Smooth muscle cell (in vitro differentiated cells): ENCODE results near the gene ROR2. TPM values are rescaled to one million over a fixed set of nuclear protein-coding genes. Genes with fewer than 3 reads are reported as not detected.
A peak's percentile ranks its signal among the peaks of the same experiment; 100 is the strongest.

Experiments
- DNase-seq: peaks from one replicate; lab custom pipeline; 2025; ENCODE audit not compliant: unreplicated experiment; lab: John Stamatoyannopoulos, UW
- H2AFZ ChIP-seq: fragments of 200-600 bp; sonication (generic); 2 replicates; pipeline ENCODE4 v1.6.0; 2016; ENCODE audit warnings: antibody characterized with exemption, low read depth, mild to moderate bottlenecking
- H3F3A ChIP-seq: fragments of 200-600 bp; sonication (generic); 2 replicates; pipeline ENCODE4 v1.6.0; 2017; ENCODE audit warnings: antibody characterized with exemption, low read depth
- H3K27ac ChIP-seq: fragments of 200-600 bp; sonication (generic); 2 replicates; pipeline ENCODE4 v1.5.1; 2016; ENCODE audit warnings: low read depth, mild to moderate bottlenecking
- H3K27me3 ChIP-seq: fragments of 200-600 bp; sonication (generic); 2 replicates; pipeline ENCODE4 v1.6.1; 2016; ENCODE audit warnings: low read depth, mild to moderate bottlenecking
- H3K36me3 ChIP-seq: fragments of 200-600 bp; sonication (generic); 2 replicates; pipeline ENCODE4 v1.5.1; 2016; ENCODE audit warnings: low read depth
- H3K4me1 ChIP-seq: fragments of 200-600 bp; sonication (generic); 2 replicates; pipeline ENCODE4 v1.5.1; 2016; ENCODE audit warnings: low read depth
- H3K4me2 ChIP-seq: fragments of 200-600 bp; sonication (generic); 2 replicates; pipeline ENCODE4 v1.6.0; 2016; ENCODE audit warnings: mild to moderate bottlenecking
- H3K4me3 ChIP-seq: fragments of 200-600 bp; sonication (generic); 2 replicates; pipeline ENCODE4 v1.5.1; 2016; ENCODE audit warnings: mild to moderate bottlenecking
- H3K79me2 ChIP-seq: fragments of 200-600 bp; sonication (generic); 2 replicates; pipeline ENCODE4 v1.6.0; 2016; ENCODE audit warnings: low read depth, mild to moderate bottlenecking
- H3K9ac ChIP-seq: fragments of 200-600 bp; sonication (generic); 2 replicates; pipeline ENCODE4 v1.6.0; 2016; ENCODE audit warnings: low read depth
- H3K9me3 ChIP-seq: fragments of 200-600 bp; sonication (generic); replicated peaks from 2 replicates; pipeline ENCODE4 v1.5.1; 2016; ENCODE audit warnings: low read depth
- H4K20me1 ChIP-seq: fragments of 200-600 bp; sonication (generic); 2 replicates; pipeline ENCODE4 v1.6.0; 2016; ENCODE audit warnings: low read depth
- CTCF ChIP-seq: fragments of 200-600 bp; sonication (generic); IDR thresholded peaks from 2 replicates; pipeline ENCODE4 v1.5.1; 2017; ENCODE audit warnings: borderline replicate concordance, mild to moderate bottlenecking, antibody characterized with exemption; ENCODE audit not compliant: insufficient read depth, poor library complexity, severe bottlenecking
- WGBS: methylation state at CpG from one replicate; pipeline ENCODE4 v1.1.7; 2016; ENCODE audit warnings: low lambda C conversion rate; 5-methylcytosine and 5-hydroxymethylcytosine counted together
- polyA plus RNA-seq: library from polyadenylated mRNA; unstranded; fragments of >200 nt; fragmentation: Nextera tagmentation; extraction: Ambion mirVana; gene quantifications from 2 replicates; pipeline ENCODE4 v1.2.1, GENCODE V29; 2016
- total RNA-seq: library from RNA; depleted of rRNA; stranded (reverse); fragments of >200 nt; gene quantifications from 2 replicates; pipeline ENCODE4 v1.2.3, GENCODE V29; 2014

The ROR2 gene
- total and polyA plus RNA-seq, 2 experiments from 2014 or later = 16.7 to 21.7 TPM

- no peak for DNase-seq
- Histone ChIP-seq H3K4me1 (peaks cover 44% of the 10 kb centered on the region), H3K27me3 (no peaks in the 10 kb centered on the region), H3K9ac (peak overlapping the region; percentile 61), H3K79me2 (peaks cover 34% of the 10 kb centered on the region), H2AFZ (peak overlapping the region; percentile 85), H3K27ac (peak overlapping the region; percentile 21), H3K4me3 (peak overlapping the region; percentile 92), H4K20me1 (peaks cover 18% of the 10 kb centered on the region), H3K4me2 (peak overlapping the region; percentile 90), H3F3A (peaks cover 25% of the 10 kb centered on the region), H3K36me3 (no peaks in the 10 kb centered on the region), H3K9me3 (no peaks in the 10 kb centered on the region)
- 1% methylated on average over 48 of the region's 61 CpGs for WGBS
- TF ChIP-seq CTCF = no peak
Observed at GRCh38 chr9:91949392-91949945, 559 bp downstream of the ROR2 start.

GRCh38 chr9:91948597-91949391 is 1.2 kb downstream of the ROR2 start:
- Histone ChIP-seq H2AFZ (peak overlapping the region; percentile 85), H4K20me1 (peaks cover 18% of the 10 kb centered on the region), H3K4me3 (peak overlapping the region; percentile 92), H3K27me3 (no peaks in the 10 kb centered on the region), H3K79me2 (peaks cover 41% of the 10 kb centered on the region), H3K36me3 (no peaks in the 10 kb centered on the region), H3K27ac (peak overlapping the region; percentile 82), H3K9me3 (no peaks in the 10 kb centered on the region), H3K9ac (peak overlapping the region; percentile 61), H3K4me2 (peak overlapping the region; percentile 90), H3F3A (peaks cover 25% of the 10 kb centered on the region), H3K4me1 (peaks cover 43% of the 10 kb centered on the region)
- WGBS = 2% methylated on average over 53 of the region's 66 CpGs
- peak; percentile 33 for DNase-seq
- no peak for TF ChIP-seq CTCF

GRCh38 chr9:91948101-91948596 is 1.9 kb downstream of the ROR2 start:
- H2AFZ ChIP-seq = peak overlapping the region; percentile 85
- WGBS = 4% methylated on average over 12 of the region's 12 CpGs
- DNase-seq = no peak
- peak overlapping the region; percentile 61 for H3K9ac ChIP-seq
- H3K9me3 ChIP-seq = no peaks in the 10 kb centered on the region
- no peak for TF ChIP-seq CTCF
- H3F3A ChIP-seq = peaks cover 25% of the 10 kb centered on the region
- no peaks in the 10 kb centered on the region for H3K27me3 ChIP-seq
- peak overlapping the region; percentile 82 for H3K27ac ChIP-seq
- H3K4me2 ChIP-seq = peak overlapping the region; percentile 90
- H4K20me1 ChIP-seq = peaks cover 18% of the 10 kb centered on the region
- peaks cover 47% of the 10 kb centered on the region for H3K79me2 ChIP-seq
- peak overlapping the region; percentile 92 for H3K4me3 ChIP-seq
- peaks cover 43% of the 10 kb centered on the region for H3K4me1 ChIP-seq
- no peaks in the 10 kb centered on the region for H3K36me3 ChIP-seq
